ENCODE results near the gene CENPF.

CENPF gene

DNA sequence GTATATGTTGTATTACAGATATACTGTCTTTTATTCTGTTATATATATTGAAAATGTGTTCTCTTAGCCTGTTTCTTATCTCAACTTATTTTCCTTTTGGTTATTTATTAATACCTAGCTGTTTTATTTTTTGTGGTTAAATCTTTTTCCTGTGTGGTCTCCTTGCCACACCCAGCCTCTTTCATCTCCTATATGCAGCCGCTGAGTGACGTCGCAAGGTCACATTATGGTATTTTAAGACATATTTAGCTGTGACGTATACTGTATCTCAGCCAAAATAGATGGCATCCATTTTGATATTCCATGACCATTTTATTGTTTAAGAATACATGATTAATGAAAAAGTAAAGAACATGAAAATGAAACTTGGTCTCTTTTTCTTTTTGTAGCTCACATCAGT, 29.1 kb downstream of the CENPF start:
- Mint-ChIP-seq H3K27me3 (no peaks in the 10 kb centered on the region), H3K4me1 (peaks cover 2 to 17% of the 10 kb centered on the region in 2 donors), H3K9me3 (no peaks in the 10 kb centered on the region), H3K27ac (no peak overlapping the region), H3K4me3 (no peak overlapping the region), H3K36me3 (peaks cover 0 to 3% of the 10 kb centered on the region in 2 donors)
- DNase-seq (no peak), ATAC-seq (replicated peaks) (no peak)

DNA sequence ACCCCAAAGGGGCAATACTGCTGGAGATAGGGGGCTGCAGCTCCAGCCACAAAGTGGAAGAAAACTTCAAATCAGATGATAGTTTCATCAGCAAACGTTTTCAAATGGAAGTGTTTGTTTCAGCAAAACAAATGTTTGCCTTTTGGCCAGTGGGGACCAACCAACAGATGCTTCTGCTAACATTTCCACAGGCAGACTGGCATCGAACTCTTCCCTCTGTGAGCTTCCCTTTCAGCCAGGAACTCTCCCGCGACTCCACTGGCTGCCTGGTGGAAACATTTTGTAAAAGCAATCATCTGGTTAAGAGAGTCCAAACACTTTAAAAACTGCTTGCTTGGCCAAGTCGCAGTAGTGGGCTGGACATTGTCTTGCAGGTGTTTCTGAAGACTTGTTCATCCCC, 30.7 kb downstream of the CENPF start:
- Mint-ChIP-seq H3K9me3 (no peaks in the 10 kb centered on the region), H3K27me3 (no peaks in the 10 kb centered on the region), H3K36me3 (peaks cover 0 to 3% of the 10 kb centered on the region in 2 donors), H3K4me3 (no peak overlapping the region), H3K27ac (no peak overlapping the region), H3K4me1 (peaks cover 2 to 17% of the 10 kb centered on the region in 2 donors)
- ATAC-seq (replicated peaks) (no peak), DNase-seq (no peak)

DNA sequence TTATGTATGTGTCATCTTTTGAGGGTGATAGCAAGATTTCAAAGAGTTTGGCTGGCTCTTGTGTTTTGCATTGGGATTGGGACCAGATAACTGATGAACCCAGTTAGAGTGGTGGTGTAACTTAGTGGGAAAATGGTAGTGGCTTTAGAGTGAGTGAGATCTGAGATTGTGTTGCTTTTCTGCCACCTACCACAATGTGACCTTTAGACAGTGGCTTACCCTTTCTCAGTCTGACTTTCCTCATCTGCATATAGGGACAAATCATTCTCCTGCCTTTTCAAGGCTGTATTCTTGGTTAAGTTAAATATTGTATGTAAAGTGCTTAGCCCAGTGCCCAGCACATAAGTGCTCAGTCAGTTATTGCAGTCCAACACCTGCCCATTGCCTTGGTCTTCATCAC, 31.3 kb downstream of the CENPF start:
- DNase-seq (no peak), ATAC-seq (replicated peaks) (peak; percentile 73 to 76)
- Mint-ChIP-seq H3K4me1 (peaks cover 2 to 17% of the 10 kb centered on the region in 2 donors), H3K27ac (no peak overlapping the region), H3K4me3 (no peak overlapping the region), H3K27me3 (no peaks in the 10 kb centered on the region), H3K9me3 (no peaks in the 10 kb centered on the region), H3K36me3 (peaks cover 0 to 3% of the 10 kb centered on the region in 2 donors)

DNA sequence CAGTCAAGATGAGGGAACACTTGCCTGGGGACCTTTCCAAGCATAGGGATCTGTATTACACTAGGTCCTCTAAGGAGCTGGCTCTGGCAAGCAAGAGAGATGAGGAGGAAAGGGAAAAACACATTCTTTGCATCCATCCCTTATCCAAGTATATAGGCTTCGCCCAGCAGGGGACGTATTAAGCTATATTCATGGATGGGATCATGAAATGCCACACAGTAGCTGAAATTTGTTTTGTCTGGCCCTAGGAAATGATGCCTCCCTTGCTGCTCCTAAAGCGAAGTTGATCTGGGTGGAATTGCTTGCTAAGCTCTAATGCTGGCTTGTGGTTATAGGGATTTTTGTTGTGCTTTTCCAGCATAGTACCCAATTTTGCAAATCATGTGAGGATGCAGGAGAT, 32.1 kb downstream of the CENPF start:
- DNase-seq (no peak), ATAC-seq (replicated peaks) (no peak)
- Mint-ChIP-seq H3K27me3 (no peaks in the 10 kb centered on the region), H3K4me3 (no peak overlapping the region), H3K36me3 (peaks cover 0 to 3% of the 10 kb centered on the region in 2 donors), H3K9me3 (no peaks in the 10 kb centered on the region), H3K4me1 (peaks cover 2 to 17% of the 10 kb centered on the region in 2 donors), H3K27ac (no peak overlapping the region)

DNA sequence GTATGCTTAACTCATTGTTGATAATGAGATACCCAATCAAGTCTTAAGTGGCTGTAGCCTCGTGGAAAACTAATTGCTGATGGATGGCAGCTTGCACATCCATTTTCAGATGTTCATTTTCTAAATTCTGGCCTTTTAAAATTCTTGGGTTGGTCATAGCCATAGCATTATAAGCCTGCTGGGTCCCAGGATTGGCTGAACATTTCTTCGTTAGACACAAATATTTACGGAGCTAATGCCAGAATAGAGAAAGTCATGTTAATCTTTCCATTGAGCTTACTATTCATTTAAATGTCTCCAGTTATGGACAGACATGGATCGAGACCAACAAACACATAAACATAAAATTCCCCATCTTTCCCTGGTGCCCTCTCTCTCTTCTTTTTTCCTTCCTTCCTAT, 32.5 kb downstream of the CENPF start:
- H3K36me3 Mint-ChIP-seq: peaks cover 0 to 3% of the 10 kb centered on the region in 2 donors
- no peak overlapping the region for H3K27ac Mint-ChIP-seq
- no peaks in the 10 kb centered on the region for H3K9me3 Mint-ChIP-seq
- DNase-seq (no peak), ATAC-seq (replicated peaks) (no peak)
- H3K27me3 Mint-ChIP-seq: no peaks in the 10 kb centered on the region
- peaks cover 2 to 17% of the 10 kb centered on the region in 2 donors for H3K4me1 Mint-ChIP-seq
- H3K4me3 Mint-ChIP-seq: no peak overlapping the region

DNA sequence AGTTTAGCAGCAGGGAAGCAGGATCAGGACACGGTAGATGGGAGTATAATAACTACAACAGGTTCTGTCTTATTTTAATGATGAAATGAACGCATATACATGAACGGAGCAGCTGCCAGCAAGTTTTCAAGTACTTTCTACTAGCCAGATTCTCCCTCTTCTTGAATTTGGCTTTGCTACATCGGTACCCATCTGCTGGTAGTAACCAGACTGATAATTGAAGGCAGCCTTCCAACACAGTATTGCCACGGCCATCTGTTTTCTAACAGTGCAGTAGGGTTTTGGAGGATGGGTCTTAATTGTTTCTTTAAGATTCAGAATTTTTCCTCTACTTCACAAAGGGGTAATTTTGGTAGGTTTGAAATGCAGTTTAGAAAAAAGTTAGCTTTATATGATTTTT, 33.4 kb downstream of the CENPF start:
- H3K27ac Mint-ChIP-seq: no peak overlapping the region
- H3K9me3 Mint-ChIP-seq: no peaks in the 10 kb centered on the region
- ATAC-seq (replicated peaks): no peak
- H3K4me1 Mint-ChIP-seq: peaks cover 2 to 17% of the 10 kb centered on the region in 2 donors
- no peak overlapping the region for H3K4me3 Mint-ChIP-seq
- DNase-seq: no peak
- H3K27me3 Mint-ChIP-seq: no peaks in the 10 kb centered on the region
- peaks cover 0 to 3% of the 10 kb centered on the region in 2 donors for H3K36me3 Mint-ChIP-seq

DNA sequence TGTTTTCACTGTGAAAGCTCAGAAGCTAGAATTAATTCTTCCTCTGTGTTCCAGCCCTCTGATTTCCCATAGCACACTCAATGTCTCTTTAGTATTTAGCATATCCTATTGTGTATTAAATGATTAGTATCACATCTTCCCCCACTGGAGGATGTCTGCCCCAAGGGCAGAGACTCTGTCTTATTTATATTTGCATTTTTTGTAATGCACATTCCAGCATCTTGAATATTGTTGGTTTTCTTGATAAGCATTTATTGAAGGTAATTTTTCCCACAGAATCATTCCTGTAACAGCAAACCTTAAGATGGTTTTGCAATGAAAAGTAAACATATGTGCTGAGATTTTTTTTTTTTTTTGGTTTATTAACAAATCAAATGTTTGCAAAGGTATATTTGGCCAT, 34.1 kb downstream of the CENPF start:
- H3K4me1 Mint-ChIP-seq: peaks cover 2 to 13% of the 10 kb centered on the region in 2 donors
- peaks cover 0 to 3% of the 10 kb centered on the region in 2 donors for H3K36me3 Mint-ChIP-seq
- H3K27me3 Mint-ChIP-seq: no peaks in the 10 kb centered on the region
- no peak for DNase-seq
- no peaks in the 10 kb centered on the region for H3K9me3 Mint-ChIP-seq
- H3K27ac Mint-ChIP-seq: no peak overlapping the region
- no peak for ATAC-seq (replicated peaks)
- H3K4me3 Mint-ChIP-seq: no peak overlapping the region

DNA sequence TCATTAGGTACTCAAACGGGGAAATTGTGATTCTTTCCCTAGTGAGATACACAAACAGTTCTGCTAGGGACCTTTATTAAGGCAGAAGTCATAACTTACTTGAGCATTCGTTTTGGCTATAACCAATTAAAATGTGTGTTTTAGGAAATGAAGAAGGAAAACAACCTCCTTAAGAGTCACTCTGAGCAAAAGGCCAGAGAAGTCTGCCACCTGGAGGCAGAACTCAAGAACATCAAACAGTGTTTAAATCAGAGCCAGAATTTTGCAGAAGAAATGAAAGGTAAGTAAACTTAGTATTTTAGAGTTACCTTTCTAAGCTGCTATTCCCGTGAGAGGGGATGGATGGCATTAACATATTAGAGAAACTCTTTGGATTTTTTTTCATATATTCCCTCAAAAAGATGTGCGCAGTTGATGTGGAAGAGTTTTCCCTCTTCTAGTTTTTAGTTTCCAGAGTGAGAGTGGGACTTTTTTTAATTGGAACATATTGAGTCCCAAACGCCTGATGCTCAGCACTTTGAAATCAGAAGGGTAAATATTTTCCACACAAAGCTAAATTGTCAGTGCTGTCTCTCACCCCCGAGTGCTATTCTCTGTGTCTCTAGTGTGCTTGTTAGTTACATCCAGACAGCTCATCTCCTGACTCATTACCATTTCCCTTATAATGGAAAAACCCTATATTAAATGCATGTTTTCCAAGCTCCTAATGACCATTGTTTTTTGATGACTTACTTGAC, 34.9 kb downstream of the CENPF start:
- H3K4me3 Mint-ChIP-seq: no peak overlapping the region
- no peaks in the 10 kb centered on the region for H3K9me3 Mint-ChIP-seq
- H3K27ac Mint-ChIP-seq: no peak overlapping the region
- H3K27me3 Mint-ChIP-seq: no peaks in the 10 kb centered on the region
- peaks cover 0 to 3% of the 10 kb centered on the region in 2 donors for H3K36me3 Mint-ChIP-seq
- peaks cover 2 to 10% of the 10 kb centered on the region in 2 donors for H3K4me1 Mint-ChIP-seq
- DNase-seq (no peak), ATAC-seq (replicated peaks) (peak; percentile 57 to 63)

DNA sequence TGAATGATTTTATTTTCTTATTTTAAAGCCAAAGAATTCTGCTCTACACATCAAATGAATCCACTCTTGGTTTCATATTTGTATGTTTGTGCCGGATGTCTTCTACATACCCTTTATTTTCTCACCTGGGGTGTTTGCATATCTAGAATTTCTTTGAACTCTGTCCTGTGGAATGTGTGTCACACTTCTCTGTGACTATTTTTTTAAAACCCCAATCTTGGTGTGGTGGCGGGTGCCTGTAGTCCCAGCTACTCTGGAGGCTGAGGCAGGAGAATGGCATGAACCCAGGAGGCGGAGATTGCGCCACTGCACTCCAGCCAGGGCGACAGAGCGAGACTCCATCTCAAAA, 35.4 kb downstream of the CENPF start:
- no peak overlapping the region for H3K27ac Mint-ChIP-seq

DNA sequence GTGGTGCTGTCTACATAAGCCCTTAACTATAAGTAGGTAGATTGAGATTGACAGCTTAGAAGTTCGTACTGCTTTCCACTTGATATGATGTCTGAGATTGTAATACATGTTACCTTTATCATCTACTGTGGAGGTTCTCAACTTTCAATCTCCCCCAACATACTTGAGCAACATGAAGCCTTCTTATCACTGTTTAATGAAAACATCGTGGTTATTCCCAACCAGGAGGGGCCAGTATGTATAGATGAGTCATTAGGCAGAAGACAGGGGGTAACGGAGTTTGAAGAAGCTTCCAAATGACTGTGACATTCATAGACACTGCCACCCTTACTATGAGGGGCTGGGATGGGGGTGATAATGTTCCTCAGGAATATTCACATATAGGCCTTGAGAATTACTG, 36.0 kb downstream of the CENPF start:
- Mint-ChIP-seq H3K4me3 (no peak overlapping the region), H3K27me3 (no peaks in the 10 kb centered on the region), H3K9me3 (no peaks in the 10 kb centered on the region), H3K4me1 (peaks cover 2 to 7% of the 10 kb centered on the region in 2 donors), H3K36me3 (peaks cover 0 to under 1% of the 10 kb centered on the region in 2 donors), H3K27ac (no peak overlapping the region)
- no peak for DNase-seq
- no peak for ATAC-seq (replicated peaks)

More for the DNA sequence above, 35.4 kb downstream of the CENPF start:
- Mint-ChIP-seq H3K36me3 (peaks cover 0 to 3% of the 10 kb centered on the region in 2 donors), H3K4me3 (no peak overlapping the region), H3K27me3 (no peaks in the 10 kb centered on the region), H3K9me3 (no peaks in the 10 kb centered on the region), H3K4me1 (peaks cover 2 to 10% of the 10 kb centered on the region in 2 donors)
- ATAC-seq (replicated peaks): no peak
- DNase-seq: no peak

DNA sequence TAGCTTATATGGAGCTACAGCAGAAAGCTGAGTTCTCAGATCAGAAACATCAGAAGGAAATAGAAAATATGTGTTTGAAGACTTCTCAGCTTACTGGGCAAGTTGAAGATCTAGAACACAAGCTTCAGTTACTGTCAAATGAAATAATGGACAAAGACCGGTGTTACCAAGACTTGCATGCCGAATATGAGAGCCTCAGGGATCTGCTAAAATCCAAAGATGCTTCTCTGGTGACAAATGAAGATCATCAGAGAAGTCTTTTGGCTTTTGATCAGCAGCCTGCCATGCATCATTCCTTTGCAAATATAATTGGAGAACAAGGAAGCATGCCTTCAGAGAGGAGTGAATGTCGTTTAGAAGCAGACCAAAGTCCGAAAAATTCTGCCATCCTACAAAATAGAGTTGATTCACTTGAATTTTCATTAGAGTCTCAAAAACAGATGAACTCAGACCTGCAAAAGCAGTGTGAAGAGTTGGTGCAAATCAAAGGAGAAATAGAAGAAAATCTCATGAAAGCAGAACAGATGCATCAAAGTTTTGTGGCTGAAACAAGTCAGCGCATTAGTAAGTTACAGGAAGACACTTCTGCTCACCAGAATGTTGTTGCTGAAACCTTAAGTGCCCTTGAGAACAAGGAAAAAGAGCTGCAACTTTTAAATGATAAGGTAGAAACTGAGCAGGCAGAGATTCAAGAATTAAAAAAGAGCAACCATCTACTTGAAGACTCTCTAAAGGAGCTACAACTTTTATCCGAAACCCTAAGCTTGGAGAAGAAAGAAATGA, 37.6 kb downstream of the CENPF start:
- no peak for DNase-seq
- no peaks in the 10 kb centered on the region for H3K4me1 Mint-ChIP-seq
- H3K9me3 Mint-ChIP-seq: no peaks in the 10 kb centered on the region
- no peaks in the 10 kb centered on the region for H3K27me3 Mint-ChIP-seq
- no peak overlapping the region for H3K4me3 Mint-ChIP-seq
- no peak overlapping the region for H3K27ac Mint-ChIP-seq
- no peak for ATAC-seq (replicated peaks)
- peaks cover 0 to under 1% of the 10 kb centered on the region in 2 donors for H3K36me3 Mint-ChIP-seq

DNA sequence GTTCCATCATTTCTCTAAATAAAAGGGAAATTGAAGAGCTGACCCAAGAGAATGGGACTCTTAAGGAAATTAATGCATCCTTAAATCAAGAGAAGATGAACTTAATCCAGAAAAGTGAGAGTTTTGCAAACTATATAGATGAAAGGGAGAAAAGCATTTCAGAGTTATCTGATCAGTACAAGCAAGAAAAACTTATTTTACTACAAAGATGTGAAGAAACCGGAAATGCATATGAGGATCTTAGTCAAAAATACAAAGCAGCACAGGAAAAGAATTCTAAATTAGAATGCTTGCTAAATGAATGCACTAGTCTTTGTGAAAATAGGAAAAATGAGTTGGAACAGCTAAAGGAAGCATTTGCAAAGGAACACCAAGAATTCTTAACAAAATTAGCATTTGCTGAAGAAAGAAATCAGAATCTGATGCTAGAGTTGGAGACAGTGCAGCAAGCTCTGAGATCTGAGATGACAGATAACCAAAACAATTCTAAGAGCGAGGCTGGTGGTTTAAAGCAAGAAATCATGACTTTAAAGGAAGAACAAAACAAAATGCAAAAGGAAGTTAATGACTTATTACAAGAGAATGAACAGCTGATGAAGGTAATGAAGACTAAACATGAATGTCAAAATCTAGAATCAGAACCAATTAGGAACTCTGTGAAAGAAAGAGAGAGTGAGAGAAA, 38.4 kb downstream of the CENPF start:
- no peaks in the 10 kb centered on the region for H3K9me3 Mint-ChIP-seq
- no peak for ATAC-seq (replicated peaks)
- H3K27ac Mint-ChIP-seq: no peak overlapping the region
- H3K4me1 Mint-ChIP-seq: no peaks in the 10 kb centered on the region
- no peak overlapping the region for H3K4me3 Mint-ChIP-seq
- peaks cover 0 to 3% of the 10 kb centered on the region in 2 donors for H3K36me3 Mint-ChIP-seq
- H3K27me3 Mint-ChIP-seq: no peaks in the 10 kb centered on the region
- no peak for DNase-seq

DNA sequence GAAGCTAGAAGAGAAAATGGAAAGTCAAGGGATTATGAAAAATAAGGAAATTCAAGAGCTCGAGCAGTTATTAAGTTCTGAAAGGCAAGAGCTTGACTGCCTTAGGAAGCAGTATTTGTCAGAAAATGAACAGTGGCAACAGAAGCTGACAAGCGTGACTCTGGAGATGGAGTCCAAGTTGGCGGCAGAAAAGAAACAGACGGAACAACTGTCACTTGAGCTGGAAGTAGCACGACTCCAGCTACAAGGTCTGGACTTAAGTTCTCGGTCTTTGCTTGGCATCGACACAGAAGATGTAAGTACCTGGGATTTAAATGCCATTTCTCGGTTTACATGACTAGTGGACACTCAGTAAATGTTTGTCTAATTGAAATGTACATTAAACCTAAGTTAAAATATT, 40.0 kb downstream of the CENPF start:
- Mint-ChIP-seq H3K9me3 (no peaks in the 10 kb centered on the region), H3K4me1 (no peaks in the 10 kb centered on the region), H3K36me3 (peaks cover 0 to 3% of the 10 kb centered on the region in 2 donors), H3K27me3 (no peaks in the 10 kb centered on the region), H3K27ac (no peak overlapping the region), H3K4me3 (no peak overlapping the region)
- DNase-seq: no peak
- no peak for ATAC-seq (replicated peaks)

DNA sequence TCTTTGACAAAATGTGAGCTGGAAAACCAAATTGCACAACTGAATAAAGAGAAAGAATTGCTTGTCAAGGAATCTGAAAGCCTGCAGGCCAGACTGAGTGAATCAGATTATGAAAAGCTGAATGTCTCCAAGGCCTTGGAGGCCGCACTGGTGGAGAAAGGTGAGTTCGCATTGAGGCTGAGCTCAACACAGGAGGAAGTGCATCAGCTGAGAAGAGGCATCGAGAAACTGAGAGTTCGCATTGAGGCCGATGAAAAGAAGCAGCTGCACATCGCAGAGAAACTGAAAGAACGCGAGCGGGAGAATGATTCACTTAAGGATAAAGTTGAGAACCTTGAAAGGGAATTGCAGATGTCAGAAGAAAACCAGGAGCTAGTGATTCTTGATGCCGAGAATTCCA, 42.7 kb downstream of the CENPF start:
- H3K27me3 Mint-ChIP-seq: no peaks in the 10 kb centered on the region
- peaks cover 0 to 3% of the 10 kb centered on the region in 2 donors for H3K36me3 Mint-ChIP-seq
- H3K4me1 Mint-ChIP-seq: no peaks in the 10 kb centered on the region
- DNase-seq (no peak), ATAC-seq (replicated peaks) (no peak)
- no peak overlapping the region for H3K27ac Mint-ChIP-seq
- no peaks in the 10 kb centered on the region for H3K9me3 Mint-ChIP-seq
- H3K4me3 Mint-ChIP-seq: no peak overlapping the region

Data from stimulated activated naive B cell treated with anti-CD40 and anti-IgM and Interleukin-4, amounts not matched to agents 10 μg/mL and 1 μg/mL and 100 μg/mL, for 72 hours (primary cell).